Thoracic aorta (tissue), 2 donors: ENCODE data around the gene PLEKHN1. TPM values are rescaled to one million over a fixed set of nuclear protein-coding genes. Genes with fewer than 3 reads are reported as not detected.

Experiments
- ATAC-seq: fragments of 150-250 bp; one replicate; pipeline ENCODE4 v1.8.0; 2017; ENCODE audit warnings: low read depth; ENCODE audit not compliant: insufficient number of reproducible peaks, low FRiP score
- DNase-seq: peaks from one replicate; pipeline ENCODE4 v3.0.0-alpha.2; 2020; ENCODE audit warnings: low spot score
- H3K27ac ChIP-seq, 2 donors: fragments of 200-600 bp; sonication (generic); 1 replicate in 1 of 2; 2 replicates in 1 of 2; pipeline ENCODE4 v1.5.1; 2016; ENCODE audit warnings: mild to moderate bottlenecking in 2 of 2, moderate library complexity in 2 of 2
- H3K27me3 ChIP-seq: fragments of 200-600 bp; sonication (generic); replicated peaks from 2 replicates; pipeline ENCODE4 v1.6.0; 2016; ENCODE audit warnings: mild to moderate bottlenecking; ENCODE audit not compliant: insufficient read depth
- H3K36me3 ChIP-seq: fragments of 200-600 bp; sonication (generic); one replicate; pipeline ENCODE4 v1.5.1; 2016
- H3K4me1 ChIP-seq, 2 donors: fragments of 200-600 bp; sonication (generic); 1 replicate in 1 of 2; 2 replicates in 1 of 2; pipeline versions ENCODE4 v1.5.1 to v1.6.0; 2016; ENCODE audit warnings: low read depth in 2 of 2, mild to moderate bottlenecking in 1 of 2; ENCODE audit not compliant: control insufficient read depth in 1 of 2
- H3K4me3 ChIP-seq: fragments of 200-600 bp; sonication (generic); 2 replicates; pipeline ENCODE4 v1.5.1; 2016; ENCODE audit warnings: mild to moderate bottlenecking
- H3K9me3 ChIP-seq: fragments of 200-600 bp; sonication (generic); 2 replicates; pipeline ENCODE4 v1.5.1; 2016
- CTCF ChIP-seq: fragments of 200-600 bp; sonication (generic); IDR thresholded peaks from one replicate; pipeline ENCODE4 v1.5.1; 2019; ENCODE audit warnings: antibody characterized with exemption
- total RNA-seq, 2 donors: library from RNA; depleted of rRNA; stranded (reverse); fragments of >200 nt; gene quantifications; one replicate each; pipeline versions ENCODE4 v1.1.0 to v1.2.3, GENCODE V29; 2016

The PLEKHN1 gene
- total RNA-seq, 2 donors from 2014 or later: 0.27 TPM; not detected in 1

DNA sequence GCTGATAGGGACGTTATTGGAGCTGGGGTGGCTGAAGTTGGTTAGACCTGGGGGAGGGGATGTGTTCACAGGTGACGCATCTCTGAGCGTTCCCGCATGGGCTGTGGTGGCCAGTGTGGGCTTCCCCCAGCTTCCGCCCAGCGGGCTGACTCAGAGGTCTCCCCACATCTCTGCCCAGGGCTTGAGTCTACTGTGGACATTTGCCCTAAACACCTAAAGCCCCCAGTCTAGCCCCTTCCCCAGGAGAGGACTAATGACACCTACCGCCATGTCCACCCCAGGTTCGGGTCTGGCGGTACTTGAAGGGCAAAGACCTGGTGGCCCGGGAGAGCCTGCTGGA lies 55.6 kb downstream of the PLEKHN1 start:
- DNase-seq (no peak), ATAC-seq (no peak)
- no peak overlapping the region for H3K27ac ChIP-seq
- H3K4me1 ChIP-seq: peaks cover 8 to 17% of the 10 kb centered on the region in 2 donors
- H3K27me3 ChIP-seq: no peaks in the 10 kb centered on the region
- no peak for TF ChIP-seq CTCF
- no peak overlapping the region for H3K4me3 ChIP-seq
- no peaks in the 10 kb centered on the region for H3K9me3 ChIP-seq
- H3K36me3 ChIP-seq: no peaks in the 10 kb centered on the region

GRCh38 chr1:1022302-1023009 lies 56.2 kb downstream of the PLEKHN1 start:
- ATAC-seq (no peak), DNase-seq (no peak)
- Histone ChIP-seq H3K4me1 (peaks cover 8 to 17% of the 10 kb centered on the region in 2 donors), H3K9me3 (no peaks in the 10 kb centered on the region), H3K27ac (no peak overlapping the region), H3K27me3 (no peaks in the 10 kb centered on the region), H3K4me3 (no peak overlapping the region), H3K36me3 (no peaks in the 10 kb centered on the region)
- no peak for TF ChIP-seq CTCF

GRCh38 chr1:1023700-1024099 lies 57.4 kb downstream of the PLEKHN1 start:
- Histone ChIP-seq H3K4me3 (no peak overlapping the region), H3K27me3 (no peaks in the 10 kb centered on the region), H3K9me3 (no peaks in the 10 kb centered on the region), H3K27ac (no peak overlapping the region), H3K36me3 (no peaks in the 10 kb centered on the region), H3K4me1 (peaks cover 8 to 17% of the 10 kb centered on the region in 2 donors)
- TF ChIP-seq CTCF: no peak
- ATAC-seq (no peak), DNase-seq (no peak)

DNA sequence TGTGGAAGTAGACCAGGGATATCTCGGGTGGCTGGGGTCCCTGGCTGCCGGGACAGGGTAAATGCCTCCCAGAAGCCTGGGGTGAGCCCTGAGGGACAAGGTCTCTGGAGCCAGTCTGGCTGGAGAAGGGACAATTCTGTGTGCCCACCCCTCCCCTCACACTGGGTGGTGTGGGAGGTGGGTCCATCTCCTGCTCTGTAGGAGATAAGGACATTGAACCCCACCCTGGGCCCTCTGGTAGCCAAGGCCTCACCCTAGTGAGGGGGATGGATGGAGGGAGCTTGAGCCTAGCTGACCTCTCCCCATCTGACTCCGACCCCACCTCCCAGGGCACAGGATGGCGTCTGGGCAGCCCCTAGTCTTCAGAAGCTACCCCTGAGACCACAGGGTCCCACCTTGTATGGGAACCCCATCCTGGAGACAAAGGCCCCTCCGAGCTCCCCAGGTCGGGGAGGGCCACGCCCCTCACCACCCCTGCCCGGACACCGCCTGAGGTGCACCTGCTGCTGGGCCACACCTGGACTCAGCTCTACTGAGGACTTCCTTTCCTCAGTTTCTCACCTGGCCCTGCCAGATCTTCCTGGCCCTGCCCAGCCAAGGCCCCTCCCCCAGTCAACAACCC lies 58.0 kb downstream of the PLEKHN1 start:
- H3K4me3 ChIP-seq: no peak overlapping the region
- ATAC-seq: no peak

More for the DNA sequence above, 58.0 kb downstream of the PLEKHN1 start:
- H3K4me1 ChIP-seq: peaks cover 8 to 12% of the 10 kb centered on the region in 2 donors
- TF ChIP-seq CTCF: no peak
- H3K36me3 ChIP-seq: no peaks in the 10 kb centered on the region
- H3K27me3 ChIP-seq: no peaks in the 10 kb centered on the region
- H3K27ac ChIP-seq: no peak overlapping the region
- no peak for DNase-seq
- H3K9me3 ChIP-seq: no peaks in the 10 kb centered on the region
